ENCODE measurements around the gene ITCH. TPM values are rescaled to one million over a fixed set of nuclear protein-coding genes. Genes with fewer than 3 reads are reported as not detected.
A peak's percentile ranks its signal among the peaks of the same experiment; 100 is the strongest.

The ITCH gene
- total RNA-seq, 2 experiments from 2014 or later, result 41.4 to 43.5 TPM

DNA sequence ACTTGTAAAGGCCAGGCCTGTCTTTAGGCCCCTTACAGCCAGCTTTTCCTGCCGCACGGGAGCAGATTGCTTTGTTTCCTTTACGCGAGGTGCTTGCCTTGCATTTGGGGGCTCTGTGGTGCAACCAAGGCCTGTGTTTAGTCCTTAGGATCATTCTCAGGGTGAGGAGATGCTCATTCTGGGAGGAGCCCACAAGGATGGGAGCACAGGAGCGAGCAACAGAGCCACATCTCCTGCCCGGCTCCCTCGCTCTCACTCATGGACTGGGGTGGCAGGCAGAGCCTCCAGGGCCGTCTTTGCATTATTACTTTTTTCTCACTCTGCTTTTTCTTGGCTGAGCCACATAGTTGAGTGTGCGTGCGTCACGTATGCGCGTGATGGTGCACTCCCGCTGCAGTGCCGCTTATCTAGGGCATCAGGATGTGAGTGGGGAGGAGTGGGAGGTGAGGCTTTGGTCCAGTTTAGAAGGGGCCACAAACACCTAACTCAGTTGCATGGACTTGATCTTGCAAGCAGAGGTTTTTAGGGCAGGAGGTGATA lies 172.3 kb downstream of the ITCH start:
- ATAC-seq, result no peak
- POLR2A ChIA-PET, result no interaction called here
- no peak for DNase-seq
- intact Hi-C loops (cut with DNase I, micrococcal nuclease), result loop anchor here (5.0 kb wide), 2 partner anchors 223 to 232 kb away; no protein-coding TSS in a partner anchor
- Mint-ChIP-seq H3K27me3 (no peaks in the 10 kb centered on the region), H3K36me3 (ENCODE audit: low read depth) (peaks cover 21% of the 10 kb centered on the region), H3K4me3 (no peak overlapping the region), H3K9me3 (ENCODE audit: low read depth) (no peaks in the 10 kb centered on the region), H3K27ac (no peak overlapping the region), H3K4me1 (no peaks in the 10 kb centered on the region)
- CTCF ChIA-PET, result interaction anchor here (0.8 to 1.8 kb wide), 2 partner anchors 9 to 31 kb away, joined by 3 to 7 read pairs; no protein-coding TSS in a partner anchor

- CTCF ChIA-PET, result no interaction called here
- Mint-ChIP-seq H3K36me3 (ENCODE audit: low read depth) (peaks cover 25% of the 10 kb centered on the region), H3K27me3 (no peaks in the 10 kb centered on the region), H3K4me3 (no peak overlapping the region), H3K27ac (no peak overlapping the region), H3K9me3 (ENCODE audit: low read depth) (no peaks in the 10 kb centered on the region), H3K4me1 (no peaks in the 10 kb centered on the region)
- intact Hi-C loops (cut with DNase I, micrococcal nuclease), result loop anchor here (5.0 kb wide), 2 partner anchors 224 to 231 kb away; no protein-coding TSS in a partner anchor
- DNase-seq (no peak), ATAC-seq (no peak)
- POLR2A ChIA-PET, result no interaction called here
Observed at GRCh38 chr20:34535857-34536256, 172.8 kb downstream of the ITCH start.

- peaks cover 7% of the 10 kb centered on the region for H3K4me1 Mint-ChIP-seq
- H3K36me3 Mint-ChIP-seq (ENCODE audit: low read depth), result peaks cover 26% of the 10 kb centered on the region
- no peaks in the 10 kb centered on the region for H3K9me3 Mint-ChIP-seq (ENCODE audit: low read depth)
- intact Hi-C loops (cut with DNase I, micrococcal nuclease), result loop anchor here (5.0 kb wide), 2 partner anchors 225 to 230 kb away; no protein-coding TSS in a partner anchor
- no peaks in the 10 kb centered on the region for H3K27me3 Mint-ChIP-seq
- DNase-seq, result peak; percentile 76
- ChIA-PET POLR2A (no interaction called here), CTCF (interaction anchor here (0.6 to 1.3 kb wide), 11 partner anchors 10 to 919 kb away, joined by 3 to 7 read pairs (median 4); no protein-coding TSS in a partner anchor)
- peak; percentile 63 for ATAC-seq
- no peak overlapping the region for H3K4me3 Mint-ChIP-seq
- H3K27ac Mint-ChIP-seq, result no peak overlapping the region
Observed at GRCh38 chr20:34536798-34537394, 173.8 kb downstream of the ITCH start.

GRCh38 chr20:34537651-34538050 lies 174.6 kb downstream of the ITCH start:
- intact Hi-C loops (cut with DNase I, micrococcal nuclease), result loop anchor here (1.0 to 5.0 kb wide), 5 partner anchors 171 to 232 kb away; no protein-coding TSS in a partner anchor
- no peak for ATAC-seq
- CTCF ChIA-PET, result interaction anchor here (0.6 to 3.2 kb wide), 13 partner anchors 10 to 714 kb away, joined by 3 to 17 read pairs (median 5); partner anchors contain the start of gene ITCH

DNA sequence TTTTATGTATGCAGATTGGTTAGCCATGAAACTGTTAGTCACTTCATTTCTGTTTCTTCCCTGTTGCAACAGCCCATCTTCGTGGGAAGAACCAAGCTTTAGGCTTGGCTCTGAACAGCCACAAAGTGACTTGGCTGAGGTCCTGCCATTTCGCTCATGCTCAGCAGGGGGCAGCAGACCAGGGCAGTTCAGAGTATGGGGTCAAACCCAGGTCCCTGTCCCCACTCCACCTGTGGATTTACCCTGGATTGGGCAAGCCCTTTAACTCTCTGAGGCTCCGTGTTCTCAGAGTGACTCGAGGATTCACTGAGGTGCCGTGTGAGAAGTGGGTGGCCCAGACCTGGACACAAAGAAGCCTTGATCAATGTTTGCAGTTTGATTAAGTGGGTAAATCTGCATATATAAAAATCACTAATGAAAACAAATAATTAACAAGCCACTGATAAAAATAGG lies 175.6 kb downstream of the ITCH start:
- DNase-seq (peak; percentile 78), ATAC-seq (peak; percentile 61)
- Mint-ChIP-seq H3K4me1 (peaks cover 7% of the 10 kb centered on the region), H3K36me3 (ENCODE audit: low read depth) (peaks cover 32% of the 10 kb centered on the region), H3K9me3 (ENCODE audit: low read depth) (no peaks in the 10 kb centered on the region), H3K27me3 (no peaks in the 10 kb centered on the region), H3K4me3 (no peak overlapping the region), H3K27ac (no peak overlapping the region)
- ChIA-PET POLR2A (no interaction called here), CTCF (interaction anchor here (0.6 to 3.3 kb wide), 18 partner anchors 9 to 231 kb away, joined by 3 to 23 read pairs (median 5); partner anchors contain the start of genes DYNLRB1 and ITCH)
- intact Hi-C loops (cut with DNase I, micrococcal nuclease), result loop anchor here (1.0 to 5.0 kb wide), 5 partner anchors 170 to 231 kb away; no protein-coding TSS in a partner anchor

More at GRCh38 chr20:34537651-34538050, 174.6 kb downstream of the ITCH start:
- DNase-seq, result no peak
- H3K4me1 Mint-ChIP-seq, result peaks cover 7% of the 10 kb centered on the region
- no peak overlapping the region for H3K4me3 Mint-ChIP-seq
- no peaks in the 10 kb centered on the region for H3K9me3 Mint-ChIP-seq (ENCODE audit: low read depth)
- H3K27ac Mint-ChIP-seq, result no peak overlapping the region
- H3K27me3 Mint-ChIP-seq, result no peaks in the 10 kb centered on the region
- POLR2A ChIA-PET, result no interaction called here
- peaks cover 32% of the 10 kb centered on the region for H3K36me3 Mint-ChIP-seq (ENCODE audit: low read depth)

GRCh38 chr20:34539756-34540155 lies 176.7 kb downstream of the ITCH start:
- intact Hi-C loops (cut with DNase I, micrococcal nuclease), result loop anchor here (2.0 to 5.0 kb wide), 3 partner anchors 169 to 228 kb away; no protein-coding TSS in a partner anchor
- DNase-seq (no peak), ATAC-seq (no peak)
- Mint-ChIP-seq H3K4me1 (peaks cover 16% of the 10 kb centered on the region), H3K36me3 (ENCODE audit: low read depth) (peaks cover 29% of the 10 kb centered on the region), H3K9me3 (ENCODE audit: low read depth) (no peaks in the 10 kb centered on the region), H3K4me3 (no peak overlapping the region), H3K27ac (no peak overlapping the region), H3K27me3 (no peaks in the 10 kb centered on the region)
- ChIA-PET CTCF (interaction anchor here (1.0 to 3.3 kb wide), 10 partner anchors 19 to 230 kb away, joined by 3 to 23 read pairs (median 6); partner anchors contain the start of genes DYNLRB1 and MAP1LC3A), POLR2A (no interaction called here)

DNA sequence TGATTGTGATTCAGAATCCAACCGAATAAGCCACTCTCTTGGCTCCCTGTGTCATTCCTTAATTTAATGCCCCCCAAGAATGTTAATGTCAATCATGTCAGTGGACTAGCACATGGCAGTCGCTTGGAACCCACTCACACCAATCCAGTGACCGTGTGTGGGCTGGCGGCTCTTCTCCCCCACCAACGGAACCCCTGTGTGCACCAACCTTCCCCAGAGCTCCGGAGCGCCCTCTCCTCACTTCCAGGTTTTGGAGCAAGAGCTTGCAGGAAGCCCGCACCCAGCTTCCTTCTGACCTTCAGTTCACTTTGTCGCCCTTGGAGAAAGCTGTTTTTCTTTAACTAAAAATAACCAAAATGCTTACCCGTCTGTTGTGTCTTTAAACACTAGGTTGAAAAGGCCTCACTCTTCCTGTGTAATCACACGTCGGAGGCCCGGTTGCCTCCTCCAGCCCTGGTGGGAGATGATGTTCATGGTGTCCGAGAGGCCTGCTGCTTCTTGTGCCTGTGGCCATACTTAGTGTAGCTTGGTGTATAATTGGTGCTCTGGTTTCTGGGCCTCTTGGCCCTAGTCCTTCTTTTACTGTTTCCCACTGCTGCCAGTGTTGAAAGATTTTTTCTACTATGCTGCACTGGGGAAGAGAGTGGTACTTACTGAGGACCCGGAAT lies 177.7 kb downstream of the ITCH start:
- DNase-seq (no peak), ATAC-seq (no peak)
- Mint-ChIP-seq H3K4me1 (peaks cover 19% of the 10 kb centered on the region), H3K36me3 (ENCODE audit: low read depth) (peaks cover 23% of the 10 kb centered on the region), H3K4me3 (no peak overlapping the region), H3K9me3 (ENCODE audit: low read depth) (no peaks in the 10 kb centered on the region), H3K27me3 (no peaks in the 10 kb centered on the region), H3K27ac (peak overlapping the region; percentile 69)
- POLR2A ChIA-PET, result interaction anchor here (0.8 kb wide), 1 partner anchor 173 kb away, joined by 3 read pairs; no protein-coding TSS in a partner anchor
- CTCF ChIA-PET, result interaction anchor here (1.1 to 3.3 kb wide), 4 partner anchors 24 to 228 kb away, joined by 3 to 23 read pairs (median 10); no protein-coding TSS in a partner anchor
- intact Hi-C loops (cut with DNase I, micrococcal nuclease), result no loop called here

- ATAC-seq (peak; percentile 45), DNase-seq (peak; percentile 43)
- Mint-ChIP-seq H3K27me3 (no peaks in the 10 kb centered on the region), H3K36me3 (ENCODE audit: low read depth) (peaks cover 21% of the 10 kb centered on the region), H3K4me1 (peaks cover 19% of the 10 kb centered on the region), H3K27ac (peak overlapping the region; percentile 69), H3K9me3 (ENCODE audit: low read depth) (no peaks in the 10 kb centered on the region), H3K4me3 (no peak overlapping the region)
- CTCF ChIA-PET, result interaction anchor here (1.1 to 3.8 kb wide), 3 partner anchors 23 to 229 kb away, joined by 4 to 23 read pairs (median 17); no protein-coding TSS in a partner anchor
- intact Hi-C loops (cut with DNase I, micrococcal nuclease), result no loop called here
- POLR2A ChIA-PET, result interaction anchor here (0.8 kb wide), 1 partner anchor 172 kb away, joined by 3 read pairs; no protein-coding TSS in a partner anchor
Observed at GRCh38 chr20:34541264-34541901, 178.3 kb downstream of the ITCH start.

GRCh38 chr20:34541917-34542316 lies 178.8 kb downstream of the ITCH start:
- DNase-seq (no peak), ATAC-seq (no peak)
- Mint-ChIP-seq H3K9me3 (ENCODE audit: low read depth) (no peaks in the 10 kb centered on the region), H3K27me3 (no peaks in the 10 kb centered on the region), H3K4me1 (peaks cover 19% of the 10 kb centered on the region), H3K4me3 (no peak overlapping the region), H3K36me3 (ENCODE audit: low read depth) (peaks cover 20% of the 10 kb centered on the region), H3K27ac (no peak overlapping the region)
- ChIA-PET POLR2A (no interaction called here), CTCF (interaction anchor here (0.7 to 3.8 kb wide), 4 partner anchors 23 to 230 kb away, joined by 3 to 17 read pairs (median 4); no protein-coding TSS in a partner anchor)
- intact Hi-C loops (cut with DNase I, micrococcal nuclease), result no loop called here

- Mint-ChIP-seq H3K36me3 (ENCODE audit: low read depth) (peaks cover 15% of the 10 kb centered on the region), H3K4me1 (peaks cover 19% of the 10 kb centered on the region), H3K27ac (no peak overlapping the region), H3K4me3 (no peak overlapping the region), H3K9me3 (ENCODE audit: low read depth) (no peaks in the 10 kb centered on the region), H3K27me3 (no peaks in the 10 kb centered on the region)
- no peak for ATAC-seq
- ChIA-PET CTCF (interaction anchor here (0.7 to 3.8 kb wide), 3 partner anchors 27 to 231 kb away, joined by 3 to 17 read pairs (median 3); no protein-coding TSS in a partner anchor), POLR2A (interaction anchor here (0.7 kb wide), 1 partner anchor 79 kb away, joined by 9 read pairs; no protein-coding TSS in a partner anchor)
- DNase-seq, result no peak
- intact Hi-C loops (cut with DNase I, micrococcal nuclease), result no loop called here
Observed at GRCh38 chr20:34542439-34542838, 179.4 kb downstream of the ITCH start.
